ENCODE measurements around the gene TBXAS1.

Gene TBXAS1

DNA sequence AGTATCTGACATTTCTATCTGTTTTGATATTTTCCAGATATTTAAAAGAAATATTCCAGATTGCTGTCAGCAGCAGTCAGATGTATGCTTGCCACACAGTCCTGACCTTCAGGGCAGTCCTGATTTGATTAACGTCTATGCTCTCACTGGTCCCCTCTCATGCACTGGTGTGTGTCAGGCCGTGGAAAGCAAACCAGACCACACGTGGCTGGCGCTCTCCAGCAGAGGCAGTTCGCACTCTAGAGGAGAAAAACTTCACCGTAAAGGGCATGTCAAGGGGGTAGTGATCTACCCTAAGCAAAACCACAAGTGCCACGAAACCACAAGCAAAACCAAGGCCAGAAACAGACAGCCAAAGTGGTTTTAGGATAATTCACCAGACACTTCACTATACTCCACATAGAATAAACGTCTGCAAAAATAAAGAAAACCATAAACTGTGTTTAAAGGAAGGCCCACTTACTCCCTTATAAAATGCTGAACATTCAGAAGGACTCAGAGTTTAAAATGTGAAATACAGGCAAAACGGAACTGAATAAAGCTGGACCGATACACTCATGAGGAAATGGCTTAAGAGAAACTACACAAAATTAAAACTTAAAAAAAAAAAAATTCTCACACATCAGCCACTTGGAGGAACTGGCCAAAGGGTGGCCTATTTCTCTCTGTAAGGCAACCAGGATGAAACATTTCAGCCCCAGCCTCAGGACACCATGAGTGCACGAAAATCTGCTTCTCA lies 207.3 kb downstream of the TBXAS1 start:
- no peaks in the 10 kb centered on the region for H3K36me3 ChIP-seq (ENCODE audit: control insufficient read depth, insufficient read depth, low read length)
- peaks cover 5% of the 10 kb centered on the region for H3K4me1 ChIP-seq (ENCODE audit: control insufficient read depth, insufficient read depth, low read length, poor library complexity, severe bottlenecking)
- H3K9me3 ChIP-seq (ENCODE audit: control insufficient read depth, low read length): no peaks in the 10 kb centered on the region
- H3K4me3 ChIP-seq (ENCODE audit: extremely low read depth, insufficient read depth, low read length, poor library complexity, severe bottlenecking): no peak overlapping the region
- WGBS, 2 experiments (ENCODE audit: insufficient coverage in 2 of 2): 88 to 89% methylated on average over 7 to 9 of the region's 11 CpGs
- no peak overlapping the region for H3K27ac ChIP-seq (ENCODE audit: low read depth, low read length, severe bottlenecking)

GRCh38 chr7:140039066-140039465 lies 210.0 kb downstream of the TBXAS1 start:
- Histone ChIP-seq H3K9me3 (ENCODE audit: control insufficient read depth, low read length) (no peaks in the 10 kb centered on the region), H3K36me3 (ENCODE audit: control insufficient read depth, insufficient read depth, low read length) (no peaks in the 10 kb centered on the region), H3K4me1 (ENCODE audit: control insufficient read depth, insufficient read depth, low read length, poor library complexity, severe bottlenecking) (peaks cover 5% of the 10 kb centered on the region), H3K27ac (ENCODE audit: low read depth, low read length, severe bottlenecking) (no peak overlapping the region), H3K4me3 (ENCODE audit: extremely low read depth, insufficient read depth, low read length, poor library complexity, severe bottlenecking) (no peak overlapping the region)
- 98 to 100% methylated on average over 4 to 6 of the region's 7 CpGs for WGBS, 2 experiments (ENCODE audit: insufficient coverage in 2 of 2)

GRCh38 chr7:140039896-140040295 lies 210.8 kb downstream of the TBXAS1 start:
- Histone ChIP-seq H3K36me3 (ENCODE audit: control insufficient read depth, insufficient read depth, low read length) (no peaks in the 10 kb centered on the region), H3K27ac (ENCODE audit: low read depth, low read length, severe bottlenecking) (no peak overlapping the region), H3K9me3 (ENCODE audit: control insufficient read depth, low read length) (no peaks in the 10 kb centered on the region), H3K4me3 (ENCODE audit: extremely low read depth, insufficient read depth, low read length, poor library complexity, severe bottlenecking) (no peak overlapping the region), H3K4me1 (ENCODE audit: control insufficient read depth, insufficient read depth, low read length, poor library complexity, severe bottlenecking) (peaks cover 5% of the 10 kb centered on the region)
- 93 to 94% methylated on average over 9 to 10 of the region's 12 CpGs for WGBS, 2 experiments (ENCODE audit: insufficient coverage in 2 of 2)

GRCh38 chr7:140041659-140042385 lies 212.8 kb downstream of the TBXAS1 start:
- WGBS, 2 experiments (ENCODE audit: insufficient coverage in 2 of 2): 93 to 97% methylated on average over 8 of the region's 12 CpGs
- Histone ChIP-seq H3K4me1 (ENCODE audit: control insufficient read depth, insufficient read depth, low read length, poor library complexity, severe bottlenecking) (peaks cover 5% of the 10 kb centered on the region), H3K9me3 (ENCODE audit: control insufficient read depth, low read length) (no peaks in the 10 kb centered on the region)

GRCh38 chr7:140042386-140042670 lies 213.3 kb downstream of the TBXAS1 start:
- Histone ChIP-seq H3K27ac (ENCODE audit: low read depth, low read length, severe bottlenecking) (no peak overlapping the region), H3K9me3 (ENCODE audit: control insufficient read depth, low read length) (no peaks in the 10 kb centered on the region)
- WGBS, 2 experiments (ENCODE audit: insufficient coverage in 2 of 2): 92 to 94% methylated on average over 10 of the region's 10 CpGs

More at GRCh38 chr7:140041659-140042385, 212.8 kb downstream of the TBXAS1 start:
- Histone ChIP-seq H3K36me3 (ENCODE audit: control insufficient read depth, insufficient read depth, low read length) (no peaks in the 10 kb centered on the region), H3K27ac (ENCODE audit: low read depth, low read length, severe bottlenecking) (no peak overlapping the region), H3K4me3 (ENCODE audit: extremely low read depth, insufficient read depth, low read length, poor library complexity, severe bottlenecking) (no peak overlapping the region)

DNA sequence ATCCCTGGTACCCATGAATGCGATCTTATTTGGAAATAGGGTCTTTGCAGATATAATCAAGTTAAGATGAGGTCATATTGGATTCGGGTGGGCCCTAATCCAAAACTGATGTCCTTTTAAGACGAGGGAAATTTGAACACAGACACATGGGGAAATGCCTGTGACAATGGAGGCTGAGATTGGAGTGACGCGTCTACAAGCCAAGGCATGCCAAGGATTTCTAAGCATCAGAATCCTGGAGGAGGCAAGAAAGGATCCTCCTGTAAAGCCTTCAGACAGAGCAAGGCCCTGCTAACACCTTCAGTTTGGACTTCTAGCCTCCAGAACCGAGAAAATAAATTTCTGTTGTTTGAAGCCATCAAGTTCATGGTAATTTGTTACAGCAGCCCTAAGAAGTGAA lies 215.2 kb downstream of the TBXAS1 start:
- peaks cover 2% of the 10 kb centered on the region for H3K4me1 ChIP-seq (ENCODE audit: control insufficient read depth, insufficient read depth, low read length, poor library complexity, severe bottlenecking)
- WGBS, 2 experiments (ENCODE audit: insufficient coverage in 2 of 2): 84 to 94% methylated on average over 5 to 6 of the region's 6 CpGs
- no peaks in the 10 kb centered on the region for H3K36me3 ChIP-seq (ENCODE audit: control insufficient read depth, insufficient read depth, low read length)

More at GRCh38 chr7:140042386-140042670, 213.3 kb downstream of the TBXAS1 start:
- Histone ChIP-seq H3K4me3 (ENCODE audit: extremely low read depth, insufficient read depth, low read length, poor library complexity, severe bottlenecking) (no peak overlapping the region), H3K36me3 (ENCODE audit: control insufficient read depth, insufficient read depth, low read length) (no peaks in the 10 kb centered on the region), H3K4me1 (ENCODE audit: control insufficient read depth, insufficient read depth, low read length, poor library complexity, severe bottlenecking) (peaks cover 5% of the 10 kb centered on the region)

DNA sequence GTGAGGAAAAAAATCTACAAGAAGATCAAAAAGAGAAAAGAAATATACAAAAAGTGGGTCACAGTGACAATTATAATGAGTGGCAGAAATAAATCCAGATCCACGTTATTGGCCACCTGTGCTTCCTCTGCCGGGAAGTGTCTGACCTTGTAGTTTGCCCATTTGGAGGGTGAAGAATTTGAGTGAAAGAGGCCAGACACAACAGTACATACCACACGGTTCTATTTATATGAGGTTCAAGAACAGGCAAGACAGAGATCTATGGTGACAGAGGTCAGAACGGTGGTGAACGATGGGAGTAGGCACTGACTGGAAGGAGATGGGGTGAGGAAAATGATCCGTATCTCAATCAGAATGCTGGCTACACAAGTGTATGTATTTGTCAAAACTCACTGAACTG lies 216.6 kb downstream of the TBXAS1 start:
- Histone ChIP-seq H3K4me1 (ENCODE audit: control insufficient read depth, insufficient read depth, low read length, poor library complexity, severe bottlenecking) (no peaks in the 10 kb centered on the region), H3K27ac (ENCODE audit: low read depth, low read length, severe bottlenecking) (no peak overlapping the region), H3K9me3 (ENCODE audit: control insufficient read depth, low read length) (no peaks in the 10 kb centered on the region), H3K36me3 (ENCODE audit: control insufficient read depth, insufficient read depth, low read length) (no peaks in the 10 kb centered on the region), H3K4me3 (ENCODE audit: extremely low read depth, insufficient read depth, low read length, poor library complexity, severe bottlenecking) (no peak overlapping the region)
- 89 to 96% methylated on average over 4 to 5 of the region's 6 CpGs for WGBS, 2 experiments (ENCODE audit: insufficient coverage in 2 of 2)

More for the DNA sequence above, 215.2 kb downstream of the TBXAS1 start:
- no peaks in the 10 kb centered on the region for H3K9me3 ChIP-seq (ENCODE audit: control insufficient read depth, low read length)
- no peak overlapping the region for H3K27ac ChIP-seq (ENCODE audit: low read depth, low read length, severe bottlenecking)
- no peak overlapping the region for H3K4me3 ChIP-seq (ENCODE audit: extremely low read depth, insufficient read depth, low read length, poor library complexity, severe bottlenecking)

DNA sequence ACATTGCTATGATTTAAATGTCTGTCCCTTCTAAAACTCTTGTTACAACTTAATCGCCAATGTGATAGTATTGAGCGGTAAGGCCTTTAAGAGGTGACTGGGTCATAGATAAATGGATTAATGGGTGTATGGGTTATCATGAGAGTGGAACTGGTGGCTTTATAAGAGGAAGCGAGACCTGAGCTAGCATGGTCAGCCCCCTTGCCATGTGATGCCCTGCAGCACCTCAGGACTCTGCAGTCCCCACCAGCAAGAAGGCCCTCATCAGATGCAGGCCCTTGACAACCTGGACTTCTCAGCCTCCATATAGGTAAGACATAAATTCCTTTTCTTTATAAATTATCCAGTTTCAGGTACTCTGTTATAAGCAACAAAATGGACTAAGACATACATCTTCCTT lies 218.1 kb downstream of the TBXAS1 start:
- no peak overlapping the region for H3K4me3 ChIP-seq (ENCODE audit: extremely low read depth, insufficient read depth, low read length, poor library complexity, severe bottlenecking)
- 100% methylated on average over 1 to 2 of the region's 3 CpGs for WGBS, 2 experiments (ENCODE audit: insufficient coverage in 2 of 2)
- H3K27ac ChIP-seq (ENCODE audit: low read depth, low read length, severe bottlenecking): no peak overlapping the region
- no peaks in the 10 kb centered on the region for H3K36me3 ChIP-seq (ENCODE audit: control insufficient read depth, insufficient read depth, low read length)
- no peaks in the 10 kb centered on the region for H3K9me3 ChIP-seq (ENCODE audit: control insufficient read depth, low read length)
- H3K4me1 ChIP-seq (ENCODE audit: control insufficient read depth, insufficient read depth, low read length, poor library complexity, severe bottlenecking): no peaks in the 10 kb centered on the region

- Histone ChIP-seq H3K36me3 (ENCODE audit: control insufficient read depth, insufficient read depth, low read length) (no peaks in the 10 kb centered on the region), H3K4me1 (ENCODE audit: control insufficient read depth, insufficient read depth, low read length, poor library complexity, severe bottlenecking) (no peaks in the 10 kb centered on the region), H3K9me3 (ENCODE audit: control insufficient read depth, low read length) (no peaks in the 10 kb centered on the region), H3K4me3 (ENCODE audit: extremely low read depth, insufficient read depth, low read length, poor library complexity, severe bottlenecking) (no peak overlapping the region), H3K27ac (ENCODE audit: low read depth, low read length, severe bottlenecking) (no peak overlapping the region)
- WGBS, 2 experiments (ENCODE audit: insufficient coverage in 2 of 2): 80 to 100% methylated on average over 1 of the region's 4 CpGs
Measured at GRCh38 chr7:140048138-140048537, 219.1 kb downstream of the TBXAS1 start.

DNA sequence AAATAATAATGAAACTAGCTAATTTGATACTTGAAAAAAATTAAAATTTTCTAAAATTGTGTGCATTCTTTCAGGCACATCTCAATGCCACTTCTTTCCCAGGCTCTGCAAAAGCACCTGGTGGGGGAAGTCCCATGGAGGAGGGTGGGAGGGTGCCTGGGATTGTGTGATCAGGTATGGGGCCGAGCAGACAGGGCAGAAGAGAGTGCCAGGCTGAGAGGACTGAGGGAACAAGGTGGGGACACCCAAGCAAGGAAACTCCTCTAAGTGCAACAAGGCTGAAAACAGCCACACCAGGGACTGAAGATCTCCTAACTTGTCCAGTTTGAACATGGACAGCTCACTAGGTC lies 219.9 kb downstream of the TBXAS1 start:
- Histone ChIP-seq H3K4me3 (ENCODE audit: extremely low read depth, insufficient read depth, low read length, poor library complexity, severe bottlenecking) (no peak overlapping the region), H3K36me3 (ENCODE audit: control insufficient read depth, insufficient read depth, low read length) (no peaks in the 10 kb centered on the region), H3K9me3 (ENCODE audit: control insufficient read depth, low read length) (no peaks in the 10 kb centered on the region), H3K4me1 (ENCODE audit: control insufficient read depth, insufficient read depth, low read length, poor library complexity, severe bottlenecking) (no peaks in the 10 kb centered on the region), H3K27ac (ENCODE audit: low read depth, low read length, severe bottlenecking) (no peak overlapping the region)
- WGBS, 2 experiments (ENCODE audit: insufficient coverage in 2 of 2): no CpG with 5 or more reads among the region's 1 CpG
